Measurements from ENCODE around the gene OR2M7. TPM values are rescaled to one million over a fixed set of nuclear protein-coding genes. Genes with fewer than 3 reads are reported as not detected.
A peak's percentile ranks its signal among the peaks of the same experiment; 100 is the strongest.
"Not testable (repeated sequence)": the region's sequence is repeated elsewhere in the genome, so short reads cannot be mapped to it uniquely, and the experiment has no call there.

OR2M7 gene
- total RNA-seq, 1 donor from 2014 or later, result not detected

GRCh38 chr1:248359415-248359814 lies 35.0 kb upstream of the OR2M7 start:
- no peaks in the 10 kb centered on the region for H3K27me3 Mint-ChIP-seq (ENCODE audit: low read depth)
- H3K4me1 Mint-ChIP-seq (ENCODE audit: low read depth), result no peaks in the 10 kb centered on the region
- TF ChIP-seq CTCF (IDR thresholded peaks at IDR 0.05), result no peak
- H3K27ac Mint-ChIP-seq (ENCODE audit: unreplicated experiment), result no peak overlapping the region
- no peaks in the 10 kb centered on the region for H3K36me3 Mint-ChIP-seq (ENCODE audit: low read depth)
- no peak for DNase-seq (ENCODE audit: low spot score)
- peaks cover 35% of the 10 kb centered on the region for H3K9me3 Mint-ChIP-seq (ENCODE audit: low read depth)
- H3K4me3 Mint-ChIP-seq (ENCODE audit: unreplicated experiment), result no peak overlapping the region

- Mint-ChIP-seq H3K27me3 (ENCODE audit: low read depth) (no peaks in the 10 kb centered on the region), H3K27ac (ENCODE audit: unreplicated experiment) (no peak within 1 kb of the TSS), H3K4me3 (ENCODE audit: unreplicated experiment) (no peak within 1 kb of the TSS), H3K9me3 (ENCODE audit: low read depth) (peaks cover 40% of the 10 kb centered on the region), H3K36me3 (ENCODE audit: low read depth) (no peaks in the 10 kb centered on the region), H3K4me1 (ENCODE audit: low read depth) (no peaks in the 10 kb centered on the region)
- DNase-seq (ENCODE audit: low spot score), result no peak
- TF ChIP-seq CTCF (IDR thresholded peaks at IDR 0.05), result no peak
Measured at GRCh38 chr1:248348475-248348874, 24.1 kb upstream of the OR2M7 start, which contains the start of gene OR14C36. Gene OR14C36 (plus strand): TSS chr1:248348775. CDS start chr1:248348775, 0 bp downstream.

- H3K9me3 Mint-ChIP-seq (ENCODE audit: low read depth), result peaks cover 48% of the 10 kb centered on the region
- H3K4me1 Mint-ChIP-seq (ENCODE audit: low read depth), result no peaks in the 10 kb centered on the region
- no peak overlapping the region for H3K27ac Mint-ChIP-seq (ENCODE audit: unreplicated experiment)
- no peaks in the 10 kb centered on the region for H3K27me3 Mint-ChIP-seq (ENCODE audit: low read depth)
- TF ChIP-seq CTCF (IDR thresholded peaks at IDR 0.05), result no peak
- H3K4me3 Mint-ChIP-seq (ENCODE audit: unreplicated experiment), result no peak overlapping the region
- H3K36me3 Mint-ChIP-seq (ENCODE audit: low read depth), result no peaks in the 10 kb centered on the region
- DNase-seq (ENCODE audit: low spot score), result no peak
Measured at GRCh38 chr1:248343451-248343850, 19.1 kb upstream of the OR2M7 start.

GRCh38 chr1:248316796-248317195 lies 7.6 kb downstream of the OR2M7 start:
- TF ChIP-seq CTCF (IDR thresholded peaks at IDR 0.05), result no peak
- Mint-ChIP-seq H3K27me3 (ENCODE audit: low read depth) (no peaks in the 10 kb centered on the region), H3K9me3 (ENCODE audit: low read depth) (peaks cover 81% of the 10 kb centered on the region), H3K4me1 (ENCODE audit: low read depth) (no peaks in the 10 kb centered on the region), H3K4me3 (ENCODE audit: unreplicated experiment) (no peak overlapping the region), H3K36me3 (ENCODE audit: low read depth) (no peaks in the 10 kb centered on the region), H3K27ac (ENCODE audit: unreplicated experiment) (no peak overlapping the region)
- no peak for DNase-seq (ENCODE audit: low spot score)

- not testable (repeated sequence) for H3K36me3 Mint-ChIP-seq (ENCODE audit: low read depth); H3K27me3 Mint-ChIP-seq (ENCODE audit: low read depth); H3K27ac Mint-ChIP-seq (ENCODE audit: unreplicated experiment); H3K4me1 Mint-ChIP-seq (ENCODE audit: low read depth); DNase-seq (ENCODE audit: low spot score); H3K4me3 Mint-ChIP-seq (ENCODE audit: unreplicated experiment)
- peaks cover 53% of the 10 kb centered on the region for H3K9me3 Mint-ChIP-seq (ENCODE audit: low read depth)
Measured at GRCh38 chr1:248306740-248307139, 17.6 kb downstream of the OR2M7 start.

GRCh38 chr1:248306103-248306502 lies 18.3 kb downstream of the OR2M7 start:
- no peaks in the 10 kb centered on the region for H3K4me1 Mint-ChIP-seq (ENCODE audit: low read depth)

GRCh38 chr1:248305672-248306071 lies 18.7 kb downstream of the OR2M7 start:
- not testable (repeated sequence) for H3K27me3 Mint-ChIP-seq (ENCODE audit: low read depth); H3K27ac Mint-ChIP-seq (ENCODE audit: unreplicated experiment); DNase-seq (ENCODE audit: low spot score); H3K36me3 Mint-ChIP-seq (ENCODE audit: low read depth); H3K4me3 Mint-ChIP-seq (ENCODE audit: unreplicated experiment); H3K4me1 Mint-ChIP-seq (ENCODE audit: low read depth)
- peaks cover 52% of the 10 kb centered on the region for H3K9me3 Mint-ChIP-seq (ENCODE audit: low read depth)

More at GRCh38 chr1:248306103-248306502, 18.3 kb downstream of the OR2M7 start:
- DNase-seq (ENCODE audit: low spot score), result peak; percentile 58
- TF ChIP-seq CTCF (IDR thresholded peaks at IDR 0.05), result no peak
- Mint-ChIP-seq H3K27me3 (ENCODE audit: low read depth) (no peaks in the 10 kb centered on the region), H3K36me3 (ENCODE audit: low read depth) (no peaks in the 10 kb centered on the region), H3K4me3 (ENCODE audit: unreplicated experiment) (no peak overlapping the region), H3K9me3 (ENCODE audit: low read depth) (peaks cover 52% of the 10 kb centered on the region), H3K27ac (ENCODE audit: unreplicated experiment) (no peak overlapping the region)

All from chondrocyte (in vitro differentiated cells).